Activated CD4-positive, alpha-beta T cell treated with anti-CD3 and anti-CD28 coated beads, Interleukin-2, amount 50 U/mL, for 48 hours (primary cell): ENCODE measurements around the gene CRB1.
"Not testable (repeated sequence)": the region's sequence is repeated elsewhere in the genome, so short reads cannot be mapped to it uniquely, and the experiment has no call there.

Experiments
- DNase-seq, 2 experiments: peaks; one replicate each; pipeline ENCODE4 v3.0.0-alpha.2; 2020

Gene CRB1

GRCh38 chr1:197402189-197402588 is 134.1 kb downstream of the CRB1 start:
- DNase-seq, result no peak

- not testable (repeated sequence) for DNase-seq
Observed at GRCh38 chr1:197404774-197405173, 136.7 kb downstream of the CRB1 start.

GRCh38 chr1:197405614-197406013 is 137.6 kb downstream of the CRB1 start:
- not testable (repeated sequence) for DNase-seq

GRCh38 chr1:197413564-197413963 is 145.5 kb downstream of the CRB1 start:
- DNase-seq, result no peak

GRCh38 chr1:197415221-197415620 is 147.2 kb downstream of the CRB1 start:
- DNase-seq, result no peak

- DNase-seq, result no peak
Observed at GRCh38 chr1:197418693-197419092, 150.6 kb downstream of the CRB1 start.

- no peak for DNase-seq
Observed at GRCh38 chr1:197422993-197423392, 154.9 kb downstream of the CRB1 start.

GRCh38 chr1:197424380-197424779 is 156.3 kb downstream of the CRB1 start:
- no peak for DNase-seq

GRCh38 chr1:197429372-197429771 is 161.3 kb downstream of the CRB1 start:
- no peak for DNase-seq

- no peak for DNase-seq
Observed at GRCh38 chr1:197435224-197435623, 167.2 kb downstream of the CRB1 start.

GRCh38 chr1:197437601-197438000 is 169.5 kb downstream of the CRB1 start:
- DNase-seq, result no peak

GRCh38 chr1:197438010-197438790 is 170.1 kb downstream of the CRB1 start:
- DNase-seq, result no peak

- no peak for DNase-seq
Observed at GRCh38 chr1:197439708-197440280, 171.7 kb downstream of the CRB1 start.

GRCh38 chr1:197440715-197441114 is 172.7 kb downstream of the CRB1 start:
- no peak for DNase-seq

GRCh38 chr1:197441999-197442414 is 174.0 kb downstream of the CRB1 start:
- no peak for DNase-seq

GRCh38 chr1:197444755-197445154 is 176.7 kb downstream of the CRB1 start:
- no peak for DNase-seq

GRCh38 chr1:197448121-197448779 is 180.2 kb downstream of the CRB1 start:
- DNase-seq, result no peak

GRCh38 chr1:197451381-197451780 is 183.3 kb downstream of the CRB1 start:
- no peak for DNase-seq

GRCh38 chr1:197453376-197454058 is 185.5 kb downstream of the CRB1 start:
- no peak for DNase-seq

- DNase-seq, result no peak
Observed at GRCh38 chr1:197462539-197462938, 194.5 kb downstream of the CRB1 start.

- DNase-seq, result no peak
Observed at GRCh38 chr1:197463142-197463541, 195.1 kb downstream of the CRB1 start.

- no peak for DNase-seq
Observed at GRCh38 chr1:197464044-197464443, 196.0 kb downstream of the CRB1 start.

GRCh38 chr1:197465528-197466327 is 197.7 kb downstream of the CRB1 start:
- no peak for DNase-seq
